B cell (primary cell): ENCODE results near the gene HSFX2. TPM values are rescaled to one million over a fixed set of nuclear protein-coding genes. Genes with fewer than 3 reads are reported as not detected.

Source experiments
- ATAC-seq: fragments of 200-7000 bp; cut with Tn5 transposase; one replicate; pipeline ENCODE4 v1.10.0; 2021; ENCODE audit warnings: low read depth, mild to moderate bottlenecking, moderate number of reproducible peaks, moderate library complexity
- CTCF ChIA-PET: fragments of 350-600 bp; sonication (Branson Sonifier 250); formaldehyde crosslinking; loops from one replicate; lab custom pipeline; 2021; ENCODE audit warnings: antibody characterized with exemption, inconsistent platforms; lab: Charles Lee
- POLR2A ChIA-PET: fragments of 350-600 bp; sonication (Branson Sonifier 250); formaldehyde crosslinking; loops from one replicate; lab custom pipeline; 2021; ENCODE audit warnings: antibody characterized with exemption; lab: Charles Lee
- DNase-seq: peaks from one replicate; pipeline ENCODE4 v3.0.0; 2013
- H2AFZ ChIP-seq: 2 replicates; pipeline ENCODE4 v1.6.1; 2012; ENCODE audit warnings: mild to moderate bottlenecking, low read depth, low read length; ENCODE audit not compliant: insufficient read depth, poor library complexity, severe bottlenecking
- H3K27ac ChIP-seq, 2 donors: 1 replicate in 1 of 2; 2 replicates in 1 of 2; pipeline ENCODE4 v1.5.1; 2012 to 2013; ENCODE audit warnings: low read length in 2 of 2, mild to moderate bottlenecking in 2 of 2, moderate library complexity in 1 of 2
- H3K27me3 ChIP-seq, 4 experiments: fragments of 200-600 bp in 1 of 4; sonication (generic) in 1 of 4; replicated peaks in 1 of 4; 1 replicate in 2 of 4; 2 replicates in 2 of 4; pipeline versions ENCODE4 v1.6.1 to v1.7.0; 2013 to 2016; ENCODE audit warnings: low read length in 3 of 4, mild to moderate bottlenecking in 2 of 4, mixed read lengths in 1 of 4, moderate library complexity in 1 of 4; ENCODE audit not compliant: insufficient read depth in 4 of 4, control insufficient read depth in 3 of 4; ENCODE audit errors: control extremely low read depth in 1 of 4
- H3K36me3 ChIP-seq, 2 experiments: replicated peaks in 1 of 2; 1 replicate in 1 of 2; 2 replicates in 1 of 2; pipeline versions ENCODE4 v1.6.1 to v1.7.1; 2013; ENCODE audit warnings: low read length in 1 of 2; ENCODE audit not compliant: insufficient read depth in 2 of 2, control insufficient read depth in 1 of 2; ENCODE audit errors: control extremely low read depth in 1 of 2, extremely low read depth in 1 of 2
- H3K4me1 ChIP-seq, 2 donors: fragments of 200-600 bp in 1 of 2; sonication (generic) in 1 of 2; 1 replicate in 1 of 2; 2 replicates in 1 of 2; pipeline versions ENCODE4 v1.5.1 to v1.6.1; 2013 to 2017; ENCODE audit warnings: low read length in 2 of 2; ENCODE audit not compliant: control insufficient read depth in 2 of 2, insufficient read depth in 2 of 2
- H3K4me2 ChIP-seq: replicated peaks from 2 replicates; pipeline ENCODE3; 2012; ENCODE audit warnings: mild to moderate bottlenecking, low read depth, low read length; ENCODE audit not compliant: poor library complexity, severe bottlenecking
- H3K4me3 ChIP-seq, 5 experiments: fragments of 200-600 bp in 1 of 5; sonication (generic) in 1 of 5; 1 replicate in 3 of 5; 2 replicates in 2 of 5; pipeline versions ENCODE4 v1.5.1 to v1.7.0; 2011 to 2016; ENCODE audit warnings: low read length in 4 of 5, mild to moderate bottlenecking in 4 of 5, low read depth in 2 of 5, control low read depth in 1 of 5, moderate library complexity in 1 of 5; ENCODE audit not compliant: insufficient read depth in 1 of 5; ENCODE audit errors: control extremely low read depth in 1 of 5, extremely low read depth in 1 of 5
- H3K79me2 ChIP-seq: fragments of 200-600 bp; sonication (generic); one replicate; pipeline ENCODE4 v1.6.0; 2016; ENCODE audit warnings: low read length; ENCODE audit not compliant: control insufficient read depth, insufficient read depth
- H3K9ac ChIP-seq: fragments of 200-600 bp; sonication (generic); 2 replicates; pipeline ENCODE4 v1.6.1; 2017; ENCODE audit warnings: mild to moderate bottlenecking, low read length, moderate library complexity
- H3K9me3 ChIP-seq, 3 donors: one replicate each; pipeline versions ENCODE4 v1.6.1 to v1.7.1; 2013; ENCODE audit warnings: low read length in 2 of 3; ENCODE audit not compliant: control insufficient read depth in 2 of 3, insufficient read depth in 1 of 3; ENCODE audit errors: control extremely low read depth in 1 of 3
- H4K20me1 ChIP-seq: 2 replicates; pipeline ENCODE4 v1.6.0; 2012; ENCODE audit warnings: mild to moderate bottlenecking, low read length; ENCODE audit not compliant: insufficient read depth, control insufficient read depth, poor library complexity, severe bottlenecking
- H3K27ac Mint-ChIP-seq: one replicate; pipeline ENCODE4 v1.8.0; 2021; ENCODE audit warnings: mixed read lengths
- H3K27me3 Mint-ChIP-seq: one replicate; pipeline ENCODE4 v1.8.0; 2021; ENCODE audit warnings: mixed read lengths
- H3K4me1 Mint-ChIP-seq: one replicate; pipeline ENCODE4 v1.8.0; 2021; ENCODE audit warnings: mixed read lengths
- H3K4me3 Mint-ChIP-seq: one replicate; pipeline ENCODE4 v1.8.0; 2021; ENCODE audit warnings: mixed read lengths
- H3K9me3 Mint-ChIP-seq: one replicate; pipeline ENCODE4 v1.8.0; 2022; ENCODE audit warnings: mixed read lengths; ENCODE audit not compliant: insufficient read depth
- EZH2 ChIP-seq: IDR thresholded peaks from 2 replicates; pipeline ENCODE4 v1.6.1; 2012; ENCODE audit warnings: borderline replicate concordance, low read depth, mild to moderate bottlenecking, moderate library complexity, low read length; ENCODE audit not compliant: insufficient read depth, poor library complexity, severe bottlenecking
- WGBS: methylation state at CpG from one replicate; pipeline ENCODE4 v1.1.5; 2013; ENCODE audit warnings: missing lambda C conversion rate; ENCODE audit not compliant: insufficient coverage; 5-methylcytosine and 5-hydroxymethylcytosine counted together
- intact Hi-C: fragments of 100-400 bp; cut with micrococcal nuclease; formaldehyde crosslinking; loops from one replicate; pipeline ENCODE4 v1.10.0; 2022
- polyA plus RNA-seq: library from polyadenylated mRNA; depleted of rRNA; stranded (reverse); fragments of >200 nt; gene quantifications from 2 replicates; pipeline ENCODE4 v1.2.3, GENCODE V29; 2012
- total RNA-seq, 2 donors: library from RNA; stranded (reverse); fragments of 120-200 nt in 1 of 2; gene quantifications; 1 replicate in 1 of 2; 2 replicates in 1 of 2; pipeline versions ENCODE4 v1.2.3 to v1.2.4, GENCODE V29; 2013 to 2022
- TF ChIP-seq, protein P1 (sequence below): fragments of 200-600 bp; IDR thresholded peaks from one replicate; pipeline ENCODE4 v1.8.0; 2022; ENCODE audit warnings: antibody characterized with exemption, mild to moderate bottlenecking

HSFX2 gene
- total and polyA plus RNA-seq, 2 donors (not counting 1 experiment from before 2014, with no cell fraction given) = 1.6 to 1.9 TPM

DNA sequence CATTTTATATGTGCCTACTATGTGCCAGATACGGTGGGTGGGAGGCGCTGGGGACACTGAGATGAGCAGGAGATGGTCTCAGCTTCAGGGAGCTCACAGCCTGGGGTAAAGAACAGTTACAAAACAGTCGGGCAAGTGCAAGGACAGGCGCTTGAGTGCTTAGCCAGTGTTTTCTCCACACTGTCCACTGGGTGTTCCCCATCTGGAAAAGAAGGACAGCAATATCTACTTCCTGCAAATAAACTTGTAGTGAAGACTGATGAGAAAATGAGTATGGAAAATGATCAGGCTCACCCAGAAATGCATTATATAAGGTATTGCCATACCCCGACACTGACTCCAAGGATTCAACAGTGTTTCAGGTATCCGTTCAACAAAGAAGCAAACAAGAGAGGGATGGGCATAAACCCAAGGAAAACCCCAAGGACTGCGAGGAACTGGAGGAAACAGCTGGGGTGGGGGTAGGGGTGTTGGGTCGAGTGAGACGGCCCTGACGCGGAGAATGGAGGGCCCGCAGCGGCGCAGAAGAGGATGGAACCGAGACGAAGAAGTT lies 35.6 kb upstream of the HSFX2 start:
- Mint-ChIP-seq H3K9me3 (no peaks in the 10 kb centered on the region), H3K27ac (peak overlapping the region; percentile 83), H3K4me1 (peaks cover 37% of the 10 kb centered on the region), H3K4me3 (peak overlapping the region; percentile 89), H3K27me3 (no peaks in the 10 kb centered on the region)
- Histone ChIP-seq H3K27ac (no peak overlapping the region), H3K9ac (peak overlapping the region; percentile 63), H3K4me1 (peaks cover 9 to 16% of the 10 kb centered on the region in 2 donors), H4K20me1 (peaks cover 21% of the 10 kb centered on the region), H3K36me3 (no peaks in the 10 kb centered on the region), H3K79me2 (peaks cover 34% of the 10 kb centered on the region), H3K4me3 (peak overlapping the region; percentile 8 to 69 (median 60)), H3K9me3 (no peaks in the 10 kb centered on the region), H3K27me3 (no peaks in the 10 kb centered on the region), H2AFZ (peak overlapping the region; percentile 74), H3K4me2 (peak overlapping the region; percentile 71)
- ATAC-seq (no peak), DNase-seq (no peak)
- TF ChIP-seq EZH2 = no peak
- TF ChIP-seq, protein P1, sequence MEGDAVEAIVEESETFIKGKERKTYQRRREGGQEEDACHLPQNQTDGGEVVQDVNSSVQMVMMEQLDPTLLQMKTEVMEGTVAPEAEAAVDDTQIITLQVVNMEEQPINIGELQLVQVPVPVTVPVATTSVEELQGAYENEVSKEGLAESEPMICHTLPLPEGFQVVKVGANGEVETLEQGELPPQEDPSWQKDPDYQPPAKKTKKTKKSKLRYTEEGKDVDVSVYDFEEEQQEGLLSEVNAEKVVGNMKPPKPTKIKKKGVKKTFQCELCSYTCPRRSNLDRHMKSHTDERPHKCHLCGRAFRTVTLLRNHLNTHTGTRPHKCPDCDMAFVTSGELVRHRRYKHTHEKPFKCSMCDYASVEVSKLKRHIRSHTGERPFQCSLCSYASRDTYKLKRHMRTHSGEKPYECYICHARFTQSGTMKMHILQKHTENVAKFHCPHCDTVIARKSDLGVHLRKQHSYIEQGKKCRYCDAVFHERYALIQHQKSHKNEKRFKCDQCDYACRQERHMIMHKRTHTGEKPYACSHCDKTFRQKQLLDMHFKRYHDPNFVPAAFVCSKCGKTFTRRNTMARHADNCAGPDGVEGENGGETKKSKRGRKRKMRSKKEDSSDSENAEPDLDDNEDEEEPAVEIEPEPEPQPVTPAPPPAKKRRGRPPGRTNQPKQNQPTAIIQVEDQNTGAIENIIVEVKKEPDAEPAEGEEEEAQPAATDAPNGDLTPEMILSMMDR = no peak
- ChIA-PET CTCF (interaction anchor here (0.9 kb wide), 1 partner anchor 13 kb away, joined by 3 read pairs; no protein-coding TSS in a partner anchor), POLR2A (no interaction called here)
- 0% methylated on average over 5 of the region's 16 CpGs for WGBS
- intact Hi-C loops = no loop called here

DNA sequence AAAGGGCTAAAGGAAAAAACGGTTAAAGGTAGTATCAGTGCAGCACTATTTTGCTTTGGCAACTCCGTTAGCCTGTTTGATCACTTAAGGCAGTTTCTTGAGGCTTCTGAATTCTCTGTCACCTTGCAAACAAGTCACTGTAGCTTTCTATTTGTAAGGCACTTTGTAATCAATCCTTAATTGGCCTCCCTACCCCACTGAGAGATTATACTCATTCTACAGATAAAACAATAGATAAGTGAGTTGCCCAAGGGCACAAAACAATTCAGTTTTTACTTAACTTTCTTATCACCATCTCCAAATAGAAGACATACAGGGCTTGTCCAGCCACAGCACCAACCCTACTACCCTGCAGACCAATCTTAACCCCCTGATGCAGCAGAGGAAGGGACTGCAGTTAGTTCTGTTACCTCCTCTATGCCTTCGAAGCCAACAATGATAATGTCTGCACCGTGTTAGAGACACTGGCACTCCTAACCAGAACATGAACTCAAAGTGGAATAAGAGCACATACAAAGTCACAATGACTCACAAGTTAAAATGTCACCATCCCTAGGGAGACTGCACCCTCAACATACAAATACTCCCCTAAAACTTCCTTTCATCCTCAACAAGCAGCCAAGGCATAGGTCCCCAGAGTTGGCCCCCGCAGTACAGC lies 34.7 kb upstream of the HSFX2 start:
- no peak overlapping the region for H3K4me3 ChIP-seq
- H3K9me3 ChIP-seq = no peaks in the 10 kb centered on the region
- no peak overlapping the region for H3K27ac ChIP-seq
- no peaks in the 10 kb centered on the region for H3K27me3 ChIP-seq
- H3K36me3 ChIP-seq = no peaks in the 10 kb centered on the region
- ChIA-PET CTCF (no interaction called here), POLR2A (no interaction called here)
- Mint-ChIP-seq H3K9me3 (no peaks in the 10 kb centered on the region), H3K4me1 (peaks cover 45% of the 10 kb centered on the region), H3K27ac (peak overlapping the region; percentile 39), H3K27me3 (no peaks in the 10 kb centered on the region), H3K4me3 (peak overlapping the region; percentile 89)
- intact Hi-C loops = no loop called here
- no peak for TF ChIP-seq EZH2
- TF ChIP-seq, protein P1 = no peak
- peaks cover 9 to 16% of the 10 kb centered on the region in 2 donors for H3K4me1 ChIP-seq
- ATAC-seq (no peak), DNase-seq (no peak)
- no peak overlapping the region for H2AFZ ChIP-seq
- WGBS = 80% methylated on average over 2 of the region's 5 CpGs
- H4K20me1 ChIP-seq = peaks cover 21% of the 10 kb centered on the region
- peak overlapping the region; percentile 63 for H3K9ac ChIP-seq
- peaks cover 35% of the 10 kb centered on the region for H3K79me2 ChIP-seq
- H3K4me2 ChIP-seq = peak overlapping the region; percentile 71
